ENCODE measurements around the gene LTB4R2. TPM values are rescaled to one million over a fixed set of nuclear protein-coding genes. Genes with fewer than 3 reads are reported as not detected.

Gene LTB4R2
- total RNA-seq, 4 donors from 2014 or later, result 88.1 to 173 (median 147) TPM

DNA sequence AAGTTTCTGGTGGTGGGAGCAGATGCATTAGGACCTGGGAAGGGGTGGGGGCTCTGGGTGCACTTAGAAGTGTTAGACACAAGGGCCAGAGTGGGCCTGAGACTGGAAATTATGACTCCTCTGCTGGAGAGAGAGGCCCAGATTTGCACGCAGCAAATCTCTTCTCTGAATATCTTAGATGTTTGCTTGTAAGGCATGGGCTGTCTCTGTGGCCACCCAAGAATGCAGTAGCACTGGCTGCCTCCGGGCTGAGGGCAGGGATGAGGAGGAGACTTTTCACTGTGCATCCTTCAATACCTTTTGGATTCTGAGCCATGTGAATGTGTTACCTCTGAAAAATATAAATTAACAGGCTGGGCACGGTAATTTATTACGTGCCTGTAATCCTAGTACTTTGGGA, 24.6 kb upstream of the LTB4R2 start:
- DNase-seq (ENCODE audit: low spot score in 2 of 2), result no peak
- TF ChIP-seq, protein P1, sequence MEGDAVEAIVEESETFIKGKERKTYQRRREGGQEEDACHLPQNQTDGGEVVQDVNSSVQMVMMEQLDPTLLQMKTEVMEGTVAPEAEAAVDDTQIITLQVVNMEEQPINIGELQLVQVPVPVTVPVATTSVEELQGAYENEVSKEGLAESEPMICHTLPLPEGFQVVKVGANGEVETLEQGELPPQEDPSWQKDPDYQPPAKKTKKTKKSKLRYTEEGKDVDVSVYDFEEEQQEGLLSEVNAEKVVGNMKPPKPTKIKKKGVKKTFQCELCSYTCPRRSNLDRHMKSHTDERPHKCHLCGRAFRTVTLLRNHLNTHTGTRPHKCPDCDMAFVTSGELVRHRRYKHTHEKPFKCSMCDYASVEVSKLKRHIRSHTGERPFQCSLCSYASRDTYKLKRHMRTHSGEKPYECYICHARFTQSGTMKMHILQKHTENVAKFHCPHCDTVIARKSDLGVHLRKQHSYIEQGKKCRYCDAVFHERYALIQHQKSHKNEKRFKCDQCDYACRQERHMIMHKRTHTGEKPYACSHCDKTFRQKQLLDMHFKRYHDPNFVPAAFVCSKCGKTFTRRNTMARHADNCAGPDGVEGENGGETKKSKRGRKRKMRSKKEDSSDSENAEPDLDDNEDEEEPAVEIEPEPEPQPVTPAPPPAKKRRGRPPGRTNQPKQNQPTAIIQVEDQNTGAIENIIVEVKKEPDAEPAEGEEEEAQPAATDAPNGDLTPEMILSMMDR (IDR thresholded peaks at IDR 0.05), result no peak
- no peak for TF ChIP-seq POLR2A (IDR thresholded peaks at IDR 0.05)
- no peak overlapping the region for H3K4me3 ChIP-seq (ENCODE audit: low read depth, poor library complexity, severe bottlenecking)
- intact Hi-C loops (cut with DNase I; ENCODE audit: low total_unique reads), result no loop called here
- WGBS, 2 donors, result 45 to 55% methylated on average over 4 of the region's 4 CpGs

DNA sequence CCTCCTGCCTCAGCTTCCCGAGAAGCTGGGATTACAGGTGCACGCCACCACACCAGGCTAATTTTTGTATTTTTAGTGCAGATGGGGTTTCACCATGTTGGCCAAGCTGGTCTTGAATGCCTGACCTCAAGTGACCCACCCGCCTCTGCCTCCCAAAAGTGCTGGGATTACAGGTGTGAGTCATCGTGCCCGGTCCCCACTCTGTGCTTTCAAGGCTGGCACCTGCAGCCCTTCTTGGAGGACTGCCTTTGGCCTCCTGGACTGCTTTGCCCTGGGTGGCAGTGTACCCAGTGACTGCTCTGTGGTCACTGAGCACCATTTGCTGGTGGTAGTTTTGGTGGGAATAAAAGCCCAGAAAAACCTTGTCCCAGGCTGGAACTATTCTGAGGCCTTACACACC, 22.9 kb upstream of the LTB4R2 start:
- no peak for DNase-seq (ENCODE audit: low spot score in 2 of 2)
- intact Hi-C loops (cut with DNase I; ENCODE audit: low total_unique reads), result no loop called here
- WGBS, 2 donors, result 98% methylated on average over 5 of the region's 5 CpGs
- H3K4me3 ChIP-seq (ENCODE audit: low read depth, poor library complexity, severe bottlenecking), result no peak overlapping the region
- TF ChIP-seq POLR2A (IDR thresholded peaks at IDR 0.05), result no peak
- TF ChIP-seq, protein P1 (IDR thresholded peaks at IDR 0.05), result no peak

DNA sequence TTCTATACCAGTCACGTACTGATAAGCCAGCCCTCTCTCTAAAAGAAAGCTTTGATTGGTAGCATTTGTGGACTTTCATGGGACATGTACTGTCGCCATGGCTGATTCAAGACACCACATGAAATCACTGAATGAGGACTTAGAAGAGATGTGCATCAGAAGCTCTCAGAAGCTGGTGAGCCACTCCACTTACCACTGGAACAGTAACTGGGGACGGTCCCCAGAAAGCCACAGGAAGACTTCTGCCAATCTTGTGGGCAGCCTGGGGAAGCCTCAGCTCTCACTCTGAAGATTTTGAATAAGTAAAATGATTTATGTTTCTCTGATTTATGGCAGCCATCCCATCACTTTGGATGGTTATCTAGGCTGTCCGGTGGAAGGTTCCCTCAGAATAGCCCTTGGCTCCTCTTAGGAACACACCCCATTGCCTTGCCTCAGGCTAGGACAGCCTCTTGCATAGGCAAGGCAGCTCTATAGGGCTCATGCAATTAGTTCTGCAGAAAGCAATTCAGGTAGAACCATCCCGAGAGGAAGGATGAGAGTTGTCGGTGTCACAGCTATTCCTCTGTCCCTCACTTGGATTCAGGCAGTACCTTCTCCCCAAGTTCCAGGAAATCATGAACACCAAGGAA, 20.2 kb upstream of the LTB4R2 start:
- intact Hi-C loops (cut with DNase I; ENCODE audit: low total_unique reads), result no loop called here
- DNase-seq (ENCODE audit: low spot score in 2 of 2), result no peak
- no peak overlapping the region for H3K4me3 ChIP-seq (ENCODE audit: low read depth, poor library complexity, severe bottlenecking)
- 73 to 87% methylated on average over 6 of the region's 6 CpGs for WGBS, 2 donors
- TF ChIP-seq, protein P1 (IDR thresholded peaks at IDR 0.05), result no peak
- no peak for TF ChIP-seq POLR2A (IDR thresholded peaks at IDR 0.05)

DNA sequence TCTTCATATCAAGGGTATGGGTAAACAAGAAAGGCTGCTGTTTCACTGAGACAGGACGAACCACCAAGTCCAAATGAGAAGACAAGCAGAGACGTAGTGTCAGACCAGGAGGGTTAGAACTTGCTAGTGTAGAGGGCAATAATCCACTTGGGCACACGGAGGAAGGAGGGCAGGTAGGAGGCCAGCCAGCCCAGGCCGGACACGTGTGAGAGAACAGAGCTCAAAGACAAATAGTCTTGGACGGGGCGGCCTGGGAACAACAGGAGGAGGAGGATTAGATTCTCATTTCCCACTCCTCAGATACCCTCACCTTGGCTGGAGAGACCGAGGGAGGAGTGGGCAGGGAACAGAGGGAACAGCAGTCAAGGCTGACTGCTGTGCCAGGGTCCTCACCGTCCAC, 19.2 kb upstream of the LTB4R2 start:
- WGBS, 2 donors, result 77 to 91% methylated on average over 9 of the region's 9 CpGs
- no peak for DNase-seq (ENCODE audit: low spot score in 2 of 2)
- intact Hi-C loops (cut with DNase I; ENCODE audit: low total_unique reads), result no loop called here
- no peak overlapping the region for H3K4me3 ChIP-seq (ENCODE audit: low read depth, poor library complexity, severe bottlenecking)
- TF ChIP-seq, protein P1 (IDR thresholded peaks at IDR 0.05), result no peak

DNA sequence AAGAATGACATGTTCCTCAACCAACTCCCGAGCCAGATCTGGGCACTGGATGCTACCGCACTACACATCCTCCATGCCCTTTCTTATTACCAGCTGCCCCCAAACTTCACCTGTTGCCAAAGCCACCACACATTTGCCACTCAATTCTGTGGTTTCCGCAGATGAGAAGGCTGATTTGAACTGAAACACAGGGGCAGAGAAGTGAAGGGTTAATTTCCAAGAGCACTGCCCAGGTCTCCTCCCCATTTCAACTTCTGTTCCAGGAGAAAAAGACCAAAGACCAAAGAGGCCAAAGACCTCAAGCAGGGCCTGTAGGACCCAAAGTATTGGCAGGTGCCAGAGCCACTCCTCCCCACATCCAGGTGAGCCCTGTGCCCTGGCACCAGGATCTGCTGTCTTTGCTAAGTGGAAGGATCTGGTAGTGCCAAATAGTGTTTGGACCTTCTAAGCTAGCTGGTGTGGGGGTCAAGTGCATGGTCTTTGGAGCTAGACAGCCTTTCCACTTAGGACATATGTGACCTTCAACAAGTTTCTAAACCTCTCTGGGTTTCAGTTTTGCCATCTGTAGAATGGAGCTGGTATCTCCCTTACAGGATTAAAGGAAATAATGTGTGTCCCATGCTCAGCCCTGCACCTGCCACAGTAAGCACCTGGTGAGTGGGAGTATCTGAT, 18.4 kb upstream of the LTB4R2 start:
- 84 to 93% methylated on average over 3 of the region's 3 CpGs for WGBS, 2 donors
- intact Hi-C loops (cut with DNase I; ENCODE audit: low total_unique reads), result no loop called here
- no peak for TF ChIP-seq POLR2A (IDR thresholded peaks at IDR 0.05)
- TF ChIP-seq, protein P1 (IDR thresholded peaks at IDR 0.05), result no peak
- no peak overlapping the region for H3K4me3 ChIP-seq (ENCODE audit: low read depth, poor library complexity, severe bottlenecking)
- no peak for DNase-seq (ENCODE audit: low spot score in 2 of 2)

Data from lower leg skin (tissue), 4 donors.